HepG2 (cell line): Measurements from ENCODE around the gene DNASE1. TPM values are rescaled to one million over a fixed set of nuclear protein-coding genes. Genes with fewer than 3 reads are reported as not detected.

ENCODE experiments used
- ATAC-seq: fragments of 200-7000 bp; cut with Tn5 transposase; 3 replicates; pipeline ENCODE4 v1.9.1; 2020; ENCODE audit warnings: mild to moderate bottlenecking, moderate library complexity
- BruUV-seq: library from RNA; stranded (reverse); fragments of 400-500 nt; replicated peaks from 2 replicates; lab custom pipeline; 2021; lab: Mats Ljungman, UMichigan
- CTCF ChIA-PET: fragments of 300-600 bp; formaldehyde crosslinking; extraction: SDS; loops from one replicate; lab custom pipeline; 2021; ENCODE audit warnings: low total read pairs, inconsistent platforms, low intra/inter-chr PET ratio; lab: Yijun Ruan, JAX
- POLR2A ChIA-PET: fragments of 350-600 bp; sonication (Branson Sonifier 250); formaldehyde crosslinking; loops from one replicate; lab custom pipeline; 2020; ENCODE audit warnings: antibody characterized with exemption, inconsistent platforms; lab: Yijun Ruan, JAX
- DNase-seq: peaks from one replicate; pipeline ENCODE4 v3.0.0-alpha.2; 2015; ENCODE audit warnings: low spot score
- FAIRE-seq: peaks from 3 replicates; lab custom pipeline; 2011; peaks lifted over from hg19 to GRCh38; lab: Jason Lieb, UNC
- H2AFZ ChIP-seq: one replicate; pipeline ENCODE4 v1.6.1; 2011; ENCODE audit warnings: low read length, inconsistent platforms
- H3K27ac ChIP-seq: fragments of 300-600 bp; 3 replicates; pipeline ENCODE4 v1.8.0; 2011; ENCODE audit warnings: mixed run types, mild to moderate bottlenecking, mixed read lengths, low read length, inconsistent platforms; ENCODE audit not compliant: insufficient read depth; ENCODE audit errors: extremely low read length
- H3K27me3 ChIP-seq, 2 experiments: fragments of 200-600 bp in 1 of 2; 2 replicates in 1 of 2; 3 replicates in 1 of 2; pipeline versions ENCODE4 v1.6.0 to v1.8.0; 2011; ENCODE audit warnings: low read length in 2 of 2, mild to moderate bottlenecking in 2 of 2, moderate library complexity in 2 of 2, inconsistent platforms in 1 of 2; ENCODE audit not compliant: insufficient read depth in 2 of 2, control insufficient read depth in 1 of 2
- H3K36me3 ChIP-seq, 2 experiments: fragments of 200-600 bp in 1 of 2; replicated peaks in 1 of 2; 2 replicates in 1 of 2; 3 replicates in 1 of 2; pipeline versions ENCODE4 v1.5.1 to v1.8.0; 2011; ENCODE audit warnings: low read length in 2 of 2, inconsistent platforms in 1 of 2; ENCODE audit not compliant: insufficient read depth in 2 of 2, control insufficient read depth in 1 of 2
- H3K4me1 ChIP-seq: 2 replicates; pipeline ENCODE4 v1.5.1; 2012; ENCODE audit warnings: low read length, inconsistent platforms; ENCODE audit not compliant: insufficient read depth
- H3K4me2 ChIP-seq: 2 replicates; pipeline ENCODE4 v1.6.0; 2011; ENCODE audit warnings: low read depth, low read length, inconsistent platforms
- H3K4me3 ChIP-seq, 3 experiments: fragments of 200-600 bp in 1 of 3; sonication (generic), shearing (Covaris generic) in 1 of 3; replicated peaks in 1 of 3; 2 replicates each; pipeline ENCODE4 v1.5.1; 2011 to 2016; ENCODE audit warnings: low read length in 3 of 3, inconsistent platforms in 2 of 3, low read depth in 2 of 3, mild to moderate bottlenecking in 2 of 3, control low read depth in 1 of 3, mixed read lengths in 1 of 3; ENCODE audit not compliant: insufficient read depth in 1 of 3
- H3K79me2 ChIP-seq: one replicate; pipeline ENCODE4 v1.6.1; 2011; ENCODE audit warnings: low read length, inconsistent platforms; ENCODE audit not compliant: insufficient read depth
- H3K9ac ChIP-seq: 2 replicates; pipeline ENCODE4 v1.6.0; 2011; ENCODE audit warnings: mild to moderate bottlenecking, low read depth, low read length, inconsistent platforms; ENCODE audit not compliant: insufficient read depth
- H3K9me3 ChIP-seq: 2 replicates; pipeline ENCODE4 v1.5.1; 2012; ENCODE audit warnings: mild to moderate bottlenecking, low read length
- H4K20me1 ChIP-seq: 2 replicates; pipeline ENCODE4 v1.6.0; 2011; ENCODE audit warnings: inconsistent platforms, mild to moderate bottlenecking, low read length, moderate library complexity; ENCODE audit not compliant: insufficient read depth
- ARNT ChIP-seq: fragments of 450-650 bp; IDR thresholded peaks from 2 replicates; pipeline ENCODE4 v1.6.1; 2017
- DPF2 ChIP-seq: sonication (generic); formaldehyde crosslinking; IDR thresholded peaks from 2 replicates; pipeline ENCODE4 v1.4.0; 2020; ENCODE audit warnings: mild to moderate bottlenecking, low read depth, missing genetic modification reagents, borderline replicate concordance
- ELF3 ChIP-seq: IDR thresholded peaks from 2 replicates; pipeline ENCODE4 v1.6.1; 2016; ENCODE audit warnings: missing genetic modification reagents, missing compliant biosample characterization
- KLF12 ChIP-seq: sonication (generic); formaldehyde crosslinking; IDR thresholded peaks from 2 replicates; pipeline ENCODE4 v1.4.0; 2020; ENCODE audit warnings: missing genetic modification reagents, borderline replicate concordance
- POLR2AphosphoS2 ChIP-seq: IDR thresholded peaks from 2 replicates; pipeline ENCODE4 v1.6.1; 2011; ENCODE audit warnings: low read depth, low read length, improper control_type of control experiment
- TBX3 ChIP-seq: fragments of 450-650 bp; IDR thresholded peaks from 2 replicates; pipeline ENCODE4 v1.6.1; 2017; ENCODE audit warnings: antibody characterized with exemption, mild to moderate bottlenecking, inconsistent platforms, borderline replicate concordance
- YEATS4 ChIP-seq: sonication (generic); formaldehyde crosslinking; IDR thresholded peaks from 2 replicates; pipeline ENCODE4 v1.4.0; 2020; ENCODE audit warnings: missing genetic modification reagents, borderline replicate concordance
- ZNF224 ChIP-seq: sonication (generic); formaldehyde crosslinking; IDR thresholded peaks from 2 replicates; pipeline ENCODE4 v1.5.0; 2020; ENCODE audit warnings: mild to moderate bottlenecking, missing genetic modification reagents
- ZNF232 ChIP-seq: sonication (generic); formaldehyde crosslinking; IDR thresholded peaks from 2 replicates; pipeline ENCODE4 v1.4.0; 2020; ENCODE audit warnings: missing genetic modification reagents, borderline replicate concordance
- ZNF441 ChIP-seq: sonication (generic); formaldehyde crosslinking; IDR thresholded peaks from 2 replicates; pipeline ENCODE4 v1.7.0; 2021; ENCODE audit warnings: missing genetic modification reagents, borderline replicate concordance
- ZNF878 ChIP-seq: sonication (generic); formaldehyde crosslinking; IDR thresholded peaks from 2 replicates; pipeline ENCODE4 v1.8.1; 2023; ENCODE audit warnings: mild to moderate bottlenecking, missing genetic modification reagents, moderate library complexity
- WGBS: methylation state at CpG from one replicate; pipeline ENCODE4 v1.1.6; 2017; ENCODE audit warnings: low lambda C conversion rate; 5-methylcytosine and 5-hydroxymethylcytosine counted together
- in situ Hi-C: cut with HindIII; loops from 2 replicates; pipeline ENCODE4 v1.10.0; 2017; ENCODE audit warnings: low pct_unique_long_range_greater_than_20kb; ENCODE audit not compliant: extremely low pct_ligation_motif_present
- intact Hi-C: fragments of 100-400 bp; cut with micrococcal nuclease; formaldehyde crosslinking; loops from one replicate; pipeline ENCODE4 v1.10.0; 2022; ENCODE audit not compliant: unreplicated experiment
- polyA plus RNA-seq, 8 experiments: library from polyadenylated mRNA; depleted of rRNA in 3 of 8; stranded (reverse) in 7 of 8; unstranded in 1 of 8; fragments of >200 nt; fragmentation: Illumina TruSeq in 4 of 8; extraction: Trizol in 4 of 8; gene quantifications; 2 replicates each; pipeline versions ENCODE4 v1.2.1 to v1.2.3, GENCODE V29; 2011 to 2016; ENCODE audit warnings: low read depth in 4 of 8, missing spikeins in 1 of 8, mixed read lengths in 1 of 8; ENCODE audit not compliant: insufficient read depth in 1 of 8
- total RNA-seq, 5 experiments: library from RNA; depleted of rRNA; stranded (reverse); fragments of >200 nt; fragmentation: Illumina TruSeq; extraction: Trizol; gene quantifications; 2 replicates each; pipeline ENCODE4 v1.2.3, GENCODE V29; 2016; ENCODE audit warnings: low read depth in 1 of 5
- TF ChIP-seq, protein P1 (sequence below), 2 experiments: sonication (generic) in 1 of 2; formaldehyde crosslinking in 1 of 2; IDR thresholded peaks; 2 replicates each; pipeline versions ENCODE4 v1.5.1 to v1.6.1; 2011 to 2020; ENCODE audit warnings: borderline replicate concordance in 1 of 2, low read depth in 1 of 2, low read length in 1 of 2, mild to moderate bottlenecking in 1 of 2, missing genetic modification reagents in 1 of 2, moderate library complexity in 1 of 2
- TF ChIP-seq, protein P2 (sequence below): sonication (generic); formaldehyde crosslinking; conservative IDR thresholded peaks from 2 replicates; pipeline ENCODE4 v1.8.0; 2022; ENCODE audit warnings: missing genetic modification reagents
- TF ChIP-seq, protein P3 (sequence below): sonication (generic); formaldehyde crosslinking; IDR thresholded peaks from 2 replicates; pipeline ENCODE4 v1.5.1; 2020; ENCODE audit warnings: mild to moderate bottlenecking, moderate library complexity, missing genetic modification reagents
- TF ChIP-seq, protein P4 (sequence below): sonication (generic); formaldehyde crosslinking; IDR thresholded peaks from 2 replicates; pipeline ENCODE4 v1.5.0; 2020; ENCODE audit warnings: missing genetic modification reagents, mild to moderate bottlenecking, borderline replicate concordance
- TF ChIP-seq, protein P5 (sequence below): sonication (generic); formaldehyde crosslinking; IDR thresholded peaks from 2 replicates; pipeline ENCODE4 v1.5.0; 2020; ENCODE audit warnings: missing genetic modification reagents, mild to moderate bottlenecking, borderline replicate concordance

DNASE1 gene
- total and polyA plus RNA-seq, 2 of the 13 experiments (the other 11 are each of a cell fraction or from before 2014, with no cell fraction given) = 7.1 to 11.1 TPM

DNA sequence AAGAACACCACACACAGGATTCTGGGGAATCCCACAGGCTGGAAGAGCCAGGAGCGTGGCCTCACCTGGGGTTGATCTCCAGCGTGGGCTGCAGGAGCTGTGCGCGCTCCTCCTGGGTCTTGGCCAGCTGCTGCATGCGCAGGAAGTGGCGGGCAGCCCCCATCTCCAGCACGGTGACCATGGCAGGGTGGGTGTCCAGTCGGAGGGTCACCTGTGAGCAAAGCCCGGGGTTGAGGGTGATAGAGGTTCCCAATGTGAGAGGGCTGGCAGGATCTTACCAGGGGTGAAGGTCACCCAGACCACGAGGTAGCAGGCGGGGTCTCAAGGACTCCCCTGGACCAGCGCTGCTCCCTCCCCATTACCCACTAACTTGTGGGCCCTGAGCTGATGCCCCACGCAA is 7.4 kb downstream of the DNASE1 start:
- H3K9me3 ChIP-seq = no peaks in the 10 kb centered on the region
- no peak overlapping the region for H3K4me3 ChIP-seq
- peaks cover 27 to 90% of the 10 kb centered on the region in 2 experiments for H3K36me3 ChIP-seq
- H3K4me1 ChIP-seq = no peaks in the 10 kb centered on the region
- in situ Hi-C loops (no loop called here), intact Hi-C loops (no loop called here)
- BruUV-seq = no TSS peak
- ATAC-seq (no peak), DNase-seq (no peak), FAIRE-seq (no peak)
- WGBS = 100% methylated on average over 2 of the region's 13 CpGs
- no peaks in the 10 kb centered on the region for H3K79me2 ChIP-seq
- H3K9ac ChIP-seq = no peak overlapping the region
- ChIA-PET POLR2A (no interaction called here), CTCF (no interaction called here)
- H4K20me1 ChIP-seq = no peaks in the 10 kb centered on the region
- no peak overlapping the region for H3K27ac ChIP-seq
- no peak overlapping the region for H2AFZ ChIP-seq
- H3K4me2 ChIP-seq = no peak overlapping the region
- no peaks in the 10 kb centered on the region for H3K27me3 ChIP-seq
- TF ChIP-seq ARNT (no peak), YEATS4 (CRISPR knock-in tag) (no peak), ELF3 (no peak), DPF2 (CRISPR knock-in tag) (no peak), KLF12 (CRISPR knock-in tag) (no peak), TBX3 (no peak), ZNF878 (CRISPR knock-in tag) (no peak), ZNF224 (CRISPR knock-in tag) (no peak), ZNF441 (CRISPR knock-in tag) (no peak), POLR2AphosphoS2 (no peak), ZNF232 (no peak)
- TF ChIP-seq, protein P1, sequence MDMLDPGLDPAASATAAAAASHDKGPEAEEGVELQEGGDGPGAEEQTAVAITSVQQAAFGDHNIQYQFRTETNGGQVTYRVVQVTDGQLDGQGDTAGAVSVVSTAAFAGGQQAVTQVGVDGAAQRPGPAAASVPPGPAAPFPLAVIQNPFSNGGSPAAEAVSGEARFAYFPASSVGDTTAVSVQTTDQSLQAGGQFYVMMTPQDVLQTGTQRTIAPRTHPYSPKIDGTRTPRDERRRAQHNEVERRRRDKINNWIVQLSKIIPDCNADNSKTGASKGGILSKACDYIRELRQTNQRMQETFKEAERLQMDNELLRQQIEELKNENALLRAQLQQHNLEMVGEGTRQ (IDR thresholded peaks at IDR 0.05; ENCODE audit: low read depth, low read length) = no peak
- TF ChIP-seq, protein P1 (CRISPR knock-in tag; IDR thresholded peaks at IDR 0.05; ENCODE audit: borderline replicate concordance) = no peak
- TF ChIP-seq, protein P2, sequence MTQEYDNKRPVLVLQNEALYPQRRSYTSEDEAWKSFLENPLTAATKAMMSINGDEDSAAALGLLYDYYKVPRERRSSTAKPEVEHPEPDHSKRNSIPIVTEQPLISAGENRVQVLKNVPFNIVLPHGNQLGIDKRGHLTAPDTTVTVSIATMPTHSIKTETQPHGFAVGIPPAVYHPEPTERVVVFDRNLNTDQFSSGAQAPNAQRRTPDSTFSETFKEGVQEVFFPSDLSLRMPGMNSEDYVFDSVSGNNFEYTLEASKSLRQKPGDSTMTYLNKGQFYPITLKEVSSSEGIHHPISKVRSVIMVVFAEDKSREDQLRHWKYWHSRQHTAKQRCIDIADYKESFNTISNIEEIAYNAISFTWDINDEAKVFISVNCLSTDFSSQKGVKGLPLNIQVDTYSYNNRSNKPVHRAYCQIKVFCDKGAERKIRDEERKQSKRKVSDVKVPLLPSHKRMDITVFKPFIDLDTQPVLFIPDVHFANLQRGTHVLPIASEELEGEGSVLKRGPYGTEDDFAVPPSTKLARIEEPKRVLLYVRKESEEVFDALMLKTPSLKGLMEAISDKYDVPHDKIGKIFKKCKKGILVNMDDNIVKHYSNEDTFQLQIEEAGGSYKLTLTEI (CRISPR knock-in tag) = no peak
- TF ChIP-seq, protein P3, sequence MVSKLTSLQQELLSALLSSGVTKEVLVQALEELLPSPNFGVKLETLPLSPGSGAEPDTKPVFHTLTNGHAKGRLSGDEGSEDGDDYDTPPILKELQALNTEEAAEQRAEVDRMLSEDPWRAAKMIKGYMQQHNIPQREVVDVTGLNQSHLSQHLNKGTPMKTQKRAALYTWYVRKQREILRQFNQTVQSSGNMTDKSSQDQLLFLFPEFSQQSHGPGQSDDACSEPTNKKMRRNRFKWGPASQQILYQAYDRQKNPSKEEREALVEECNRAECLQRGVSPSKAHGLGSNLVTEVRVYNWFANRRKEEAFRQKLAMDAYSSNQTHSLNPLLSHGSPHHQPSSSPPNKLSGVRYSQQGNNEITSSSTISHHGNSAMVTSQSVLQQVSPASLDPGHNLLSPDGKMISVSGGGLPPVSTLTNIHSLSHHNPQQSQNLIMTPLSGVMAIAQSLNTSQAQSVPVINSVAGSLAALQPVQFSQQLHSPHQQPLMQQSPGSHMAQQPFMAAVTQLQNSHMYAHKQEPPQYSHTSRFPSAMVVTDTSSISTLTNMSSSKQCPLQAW (CRISPR knock-in tag) = no peak
- TF ChIP-seq, protein P4, sequence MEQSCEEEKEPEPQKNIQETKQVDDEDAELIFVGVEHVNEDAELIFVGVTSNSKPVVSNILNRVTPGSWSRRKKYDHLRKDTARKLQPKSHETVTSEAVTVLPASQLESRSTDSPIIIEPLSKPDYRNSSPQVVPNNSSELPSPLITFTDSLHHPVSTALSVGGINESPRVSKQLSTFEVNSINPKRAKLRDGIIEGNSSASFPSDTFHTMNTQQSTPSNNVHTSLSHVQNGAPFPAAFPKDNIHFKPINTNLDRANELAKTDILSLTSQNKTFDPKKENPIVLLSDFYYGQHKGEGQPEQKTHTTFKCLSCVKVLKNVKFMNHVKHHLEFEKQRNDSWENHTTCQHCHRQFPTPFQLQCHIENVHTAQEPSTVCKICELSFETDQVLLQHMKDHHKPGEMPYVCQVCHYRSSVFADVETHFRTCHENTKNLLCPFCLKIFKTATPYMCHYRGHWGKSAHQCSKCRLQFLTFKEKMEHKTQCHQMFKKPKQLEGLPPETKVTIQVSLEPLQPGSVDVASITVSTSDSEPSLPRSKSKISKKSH (CRISPR knock-in tag) = no peak
- TF ChIP-seq, protein P5, sequence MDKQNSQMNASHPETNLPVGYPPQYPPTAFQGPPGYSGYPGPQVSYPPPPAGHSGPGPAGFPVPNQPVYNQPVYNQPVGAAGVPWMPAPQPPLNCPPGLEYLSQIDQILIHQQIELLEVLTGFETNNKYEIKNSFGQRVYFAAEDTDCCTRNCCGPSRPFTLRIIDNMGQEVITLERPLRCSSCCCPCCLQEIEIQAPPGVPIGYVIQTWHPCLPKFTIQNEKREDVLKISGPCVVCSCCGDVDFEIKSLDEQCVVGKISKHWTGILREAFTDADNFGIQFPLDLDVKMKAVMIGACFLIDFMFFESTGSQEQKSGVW (CRISPR knock-in tag) = no peak
